ENCODE data around the gene PRAMEF4.
"Not testable (repeated sequence)": the region's sequence is repeated elsewhere in the genome, so short reads cannot be mapped to it uniquely, and the experiment has no call there.

PRAMEF4 gene

DNA sequence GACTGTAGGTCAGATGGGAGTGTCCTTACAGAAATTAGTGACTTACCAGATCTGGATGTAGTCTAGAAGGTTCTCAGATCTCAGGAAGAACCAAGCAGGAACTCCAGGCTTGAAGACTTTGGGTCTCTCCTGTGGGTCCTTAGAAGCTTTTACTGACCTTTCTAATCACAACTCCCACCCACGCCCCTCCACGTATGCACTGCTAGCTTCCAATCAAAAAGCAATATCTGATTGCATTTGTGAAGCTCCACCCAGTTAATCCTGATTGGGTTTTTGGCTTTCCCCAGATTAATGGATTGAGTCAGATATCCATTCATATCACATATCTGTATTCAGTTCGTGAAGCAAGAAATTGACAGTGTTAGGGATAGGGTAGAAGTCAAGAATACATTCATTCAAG, at the start of gene PRAMEF4:
PRAMEF4 (minus strand) TSS at position 101 of the 400 bp plus-strand sequence. CDS start 2,807 bp downstream, outside the sequence.
- DNase-seq: not testable (repeated sequence)

DNA sequence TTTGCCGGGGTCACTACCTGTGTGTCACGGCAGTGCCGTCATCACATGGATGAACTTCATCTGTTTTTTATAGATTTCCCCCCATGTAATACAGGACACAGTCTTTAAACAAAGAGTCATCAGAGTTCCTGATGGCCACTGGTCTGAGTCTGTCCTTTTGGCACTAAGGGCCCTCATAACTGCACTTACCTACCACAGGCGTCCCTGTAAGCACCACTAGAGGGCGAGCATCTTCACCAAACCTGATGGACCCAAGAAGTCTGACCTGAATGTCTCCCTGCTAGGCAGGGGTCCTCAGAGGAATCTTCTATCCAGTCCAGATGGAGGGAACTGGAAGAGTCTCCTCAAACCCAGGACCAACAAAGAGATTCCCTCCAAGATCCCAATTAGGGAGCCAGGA, 38.4 kb upstream of the PRAMEF4 start:
- DNase-seq: not testable (repeated sequence)

DNA sequence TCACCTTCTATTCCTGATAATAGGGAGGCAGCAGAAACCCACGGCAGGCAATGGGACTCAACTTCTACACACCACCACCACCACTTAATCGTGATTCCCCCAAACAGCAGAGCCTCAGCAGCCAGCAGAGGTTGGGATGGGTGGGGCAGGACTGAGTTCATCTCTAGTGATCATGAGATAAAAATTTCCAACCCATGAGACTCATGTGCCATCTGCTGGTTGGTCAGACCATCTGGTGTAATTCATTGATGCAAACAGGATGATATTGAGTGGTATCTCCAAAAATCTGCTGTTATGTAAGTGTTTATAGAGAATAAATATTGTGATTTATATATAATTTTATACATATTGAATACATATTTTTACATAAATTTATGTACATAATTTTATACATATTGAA, 35.7 kb upstream of the PRAMEF4 start:
- DNase-seq: not testable (repeated sequence)

DNA sequence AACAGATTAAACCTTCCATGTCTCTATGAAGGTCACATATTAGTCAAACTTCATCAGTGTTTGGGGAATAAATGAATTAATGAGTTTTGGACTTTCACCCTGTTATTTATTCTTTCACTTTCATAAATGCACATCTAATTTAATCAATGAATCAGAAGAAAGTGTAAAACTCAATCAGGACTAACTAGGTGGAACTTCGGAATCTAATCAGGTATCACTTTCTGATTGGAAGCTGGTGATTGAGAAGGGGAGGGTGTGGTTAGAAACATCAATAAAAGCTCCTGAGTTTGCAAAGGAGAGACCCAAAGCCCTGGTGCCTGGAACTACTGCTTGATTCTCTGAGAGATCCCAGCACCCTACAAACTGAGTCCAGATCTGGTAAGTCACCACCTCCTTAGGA, 30.3 kb upstream of the PRAMEF4 start, which contains the start of gene PRAMEF7:
PRAMEF7 (plus strand) TSS at position 301 of the 400 bp plus-strand sequence. CDS start 1,083 bp downstream, outside the sequence.
- not testable (repeated sequence) for DNase-seq

DNA sequence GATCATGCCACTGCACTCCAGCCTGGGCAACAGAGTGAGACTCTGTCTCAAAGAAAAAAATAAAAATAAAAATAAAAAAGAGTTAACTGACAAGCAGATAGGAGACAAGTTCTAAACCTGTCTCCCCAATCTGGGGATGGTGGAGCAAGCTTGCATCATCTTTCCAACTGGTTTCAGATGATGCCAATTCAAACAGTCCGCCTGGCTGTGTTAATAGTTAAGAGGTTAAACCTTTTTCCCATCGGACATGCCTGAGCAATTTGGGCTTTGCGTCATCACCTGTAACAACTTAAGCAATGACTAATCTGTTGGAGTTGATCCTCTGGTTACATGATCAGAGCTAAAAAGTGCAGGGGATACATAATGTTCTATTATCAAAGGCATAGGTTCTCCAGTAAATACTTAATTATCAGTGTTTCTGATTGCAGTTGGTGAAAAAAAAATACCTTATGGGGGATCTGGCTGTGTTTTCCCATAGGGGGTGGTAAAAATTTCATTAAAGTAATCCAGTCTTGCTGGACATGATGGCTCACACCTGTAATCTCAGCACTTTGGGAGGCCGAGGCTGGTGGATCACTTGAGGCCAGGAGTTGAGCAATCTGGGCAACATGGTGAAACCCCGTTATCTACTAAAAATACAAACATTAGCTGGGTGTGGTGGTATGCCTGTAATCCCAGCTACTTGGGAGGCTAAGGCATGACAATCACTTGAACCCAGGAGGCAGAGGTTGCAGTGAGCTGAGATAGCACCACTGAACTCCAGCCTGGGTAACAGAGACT, 18.0 kb upstream of the PRAMEF4 start:
- DNase-seq: not testable (repeated sequence)

DNA sequence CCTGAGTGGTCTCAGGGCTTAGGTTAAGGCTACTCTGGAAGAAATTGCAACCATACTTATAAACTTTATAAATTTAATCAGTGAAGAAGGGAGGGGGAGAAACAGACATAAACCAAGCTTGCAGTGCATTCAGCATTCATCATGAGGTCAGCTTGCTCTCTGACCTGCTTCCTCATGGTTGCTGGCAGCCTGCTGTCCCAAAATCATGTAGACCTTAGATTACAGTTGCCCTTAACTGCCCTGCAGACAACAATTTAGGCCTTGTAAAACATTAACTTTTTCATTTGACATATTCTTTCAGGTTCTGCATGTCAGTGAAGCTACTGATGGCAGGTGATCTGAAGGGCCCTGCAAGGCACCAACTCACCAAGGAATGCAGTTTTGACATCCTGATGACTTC, 13.2 kb upstream of the PRAMEF4 start:
- not testable (repeated sequence) for DNase-seq

DNA sequence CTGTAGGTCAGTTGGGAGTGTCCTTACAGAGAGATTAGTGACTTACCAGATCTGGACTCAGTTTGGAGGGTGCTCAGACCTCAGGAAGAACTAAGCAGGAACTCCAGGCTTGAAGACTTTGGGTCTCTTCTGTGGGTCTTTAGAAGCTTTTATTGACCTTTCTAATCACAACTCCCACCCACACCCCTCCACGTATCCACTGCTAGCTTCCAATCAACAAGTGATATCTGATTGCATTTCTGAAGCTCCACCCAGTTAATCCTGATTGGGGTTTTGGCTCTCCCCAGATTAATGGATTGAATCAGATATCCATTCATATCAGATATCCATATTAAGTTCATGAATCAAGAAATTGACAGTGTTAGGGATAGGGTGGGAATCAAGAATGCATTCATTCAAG, 12.2 kb upstream of the PRAMEF4 start, which contains the start of gene PRAMEF10:
PRAMEF10 (minus strand) TSS at position 101 of the 400 bp plus-strand sequence. CDS start 2,423 bp downstream, outside the sequence.
- not testable (repeated sequence) for DNase-seq

DNA sequence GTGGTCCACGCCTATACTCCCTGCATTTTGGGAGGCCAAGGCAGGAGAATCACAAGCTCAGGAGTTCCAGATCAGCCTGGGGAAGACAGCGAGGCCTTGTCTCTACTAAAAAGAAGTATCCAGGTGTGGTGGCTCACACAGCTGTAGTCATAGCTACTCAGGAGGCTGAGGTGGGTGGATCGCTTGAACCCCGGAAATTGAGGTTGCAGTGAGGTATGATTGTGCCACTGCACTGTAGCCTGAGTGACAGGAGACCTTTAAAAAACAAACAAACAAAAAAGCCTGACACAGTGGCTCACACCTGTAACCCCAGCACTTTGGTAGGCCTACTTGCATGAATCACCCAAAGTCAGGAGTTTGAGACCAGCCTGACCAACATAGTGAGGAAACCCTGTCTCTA, 7.5 kb downstream of the PRAMEF4 start:
- not testable (repeated sequence) for DNase-seq

DNA sequence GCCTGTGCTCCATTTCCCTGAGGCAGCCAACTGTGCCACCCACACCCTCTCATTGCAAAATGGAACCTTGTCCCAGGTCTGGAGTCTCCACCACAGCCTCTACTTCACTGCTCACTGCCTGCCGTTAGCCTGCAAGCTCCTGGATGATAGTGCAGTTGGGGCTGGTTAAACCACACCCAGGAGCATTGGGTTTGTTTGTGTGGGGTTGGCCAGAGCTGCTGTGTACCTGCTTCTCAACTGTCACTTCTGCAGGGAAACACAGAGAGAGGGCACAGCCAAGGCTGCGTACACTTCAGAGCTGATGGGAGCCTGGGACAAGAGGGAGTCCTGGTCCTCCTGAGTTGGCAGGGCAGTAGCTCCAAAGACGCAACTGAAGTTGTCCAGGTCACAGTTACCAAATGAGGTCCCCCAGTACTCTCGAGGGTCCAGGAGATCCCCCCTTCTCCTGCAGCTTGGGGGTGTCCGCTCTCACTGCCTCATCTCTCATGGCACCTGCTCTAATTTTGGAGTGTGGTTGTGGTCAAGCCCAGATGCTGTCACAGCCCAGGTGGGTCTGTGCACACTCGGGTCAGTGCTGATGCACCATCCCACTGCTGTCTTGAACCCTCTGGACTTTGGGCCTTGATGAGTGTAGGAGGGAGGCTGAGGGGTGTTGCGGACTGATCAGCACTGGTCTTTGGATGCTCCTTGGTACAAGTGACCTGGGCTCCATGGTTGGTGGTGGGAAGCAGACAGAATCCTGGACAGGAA, 22.7 kb downstream of the PRAMEF4 start:
- DNase-seq: not testable (repeated sequence)

DNA sequence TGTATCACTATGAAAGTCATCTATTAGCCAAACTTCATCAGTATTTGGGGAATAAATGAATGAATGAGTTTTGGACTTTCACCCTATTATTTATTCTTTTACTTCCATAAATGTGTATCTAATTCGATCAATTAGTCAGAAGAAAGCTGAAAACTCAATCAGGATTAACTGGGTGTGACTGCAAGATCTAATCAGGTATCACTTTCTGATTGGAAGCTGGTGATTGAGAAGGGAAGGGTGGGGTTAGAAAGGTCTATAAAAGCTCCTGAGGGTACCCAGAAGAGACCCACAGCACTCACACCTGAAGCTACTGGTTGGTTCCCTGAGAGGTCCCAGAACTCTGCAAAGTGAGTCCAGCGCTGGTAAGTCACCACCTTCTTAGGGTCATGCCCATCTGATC, 29.2 kb downstream of the PRAMEF4 start, which contains the start of gene PRAMEF2:
PRAMEF2 (plus strand) TSS at position 301 of the 400 bp plus-strand sequence. CDS start 1,924 bp downstream, outside the sequence.
- not testable (repeated sequence) for DNase-seq

DNA sequence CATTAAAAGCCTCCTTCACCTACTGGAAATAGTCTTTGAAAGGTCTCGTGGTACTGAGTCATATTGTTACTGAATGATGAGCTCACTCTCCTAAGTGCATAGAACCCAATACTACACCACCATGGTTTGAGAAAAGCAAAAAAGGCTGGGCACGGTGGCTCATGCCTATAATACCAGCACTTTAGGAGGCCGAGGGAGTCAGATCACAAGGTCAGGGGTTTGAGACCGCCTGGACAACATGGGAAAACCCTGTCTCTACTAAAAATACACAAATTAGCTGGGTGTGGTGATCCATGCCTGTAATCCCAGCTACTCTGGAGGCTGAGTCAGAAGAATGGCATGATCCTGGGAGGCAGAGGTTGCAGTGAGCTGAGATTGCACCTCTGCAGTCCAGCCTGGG, 34.2 kb downstream of the PRAMEF4 start:
- DNase-seq: no peak

DNA sequence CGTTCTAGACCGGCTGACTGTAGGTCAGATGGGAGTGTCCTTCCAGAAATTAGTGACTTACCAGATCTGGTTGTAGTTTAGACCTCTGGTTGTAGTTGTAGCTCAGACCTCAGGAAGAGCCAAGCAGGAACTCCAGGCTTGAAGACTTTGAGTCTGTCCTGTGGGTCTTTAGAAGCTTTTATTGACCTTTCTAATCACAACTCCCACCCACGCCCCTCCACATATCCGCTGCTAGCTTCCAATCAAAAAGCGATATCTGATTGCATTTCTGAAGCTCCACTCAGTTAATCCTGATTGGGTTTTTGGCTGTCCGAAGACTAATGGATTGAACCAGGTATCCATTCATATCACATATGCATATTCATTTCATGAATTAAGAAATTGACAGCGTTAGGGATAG, 37.4 kb downstream of the PRAMEF4 start, which contains the start of gene HNRNPCL1:
HNRNPCL1 (minus strand) TSS at position 101 of the 400 bp plus-strand sequence. CDS start 431 bp downstream, outside the sequence.
- not testable (repeated sequence) for DNase-seq

DNA sequence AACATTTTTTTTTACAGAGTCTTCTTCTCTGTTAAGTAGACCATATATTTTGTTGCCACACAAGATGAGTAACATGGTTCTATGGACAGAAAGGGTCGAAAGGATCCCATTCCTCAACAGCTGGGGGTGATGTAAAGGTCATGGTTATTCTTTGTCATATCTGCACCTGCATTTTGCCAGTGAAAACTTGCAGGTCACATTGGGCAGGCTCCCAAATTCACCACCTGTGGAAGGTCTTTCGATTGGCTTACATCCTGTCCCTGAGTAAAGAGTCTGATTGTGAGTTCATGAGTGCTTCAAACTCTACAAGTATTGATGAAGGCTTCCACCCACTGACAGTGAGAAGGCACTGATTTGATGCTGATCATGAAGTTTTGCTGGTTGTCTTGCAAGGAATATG, 52.8 kb downstream of the PRAMEF4 start:
- DNase-seq: not testable (repeated sequence)

DNA sequence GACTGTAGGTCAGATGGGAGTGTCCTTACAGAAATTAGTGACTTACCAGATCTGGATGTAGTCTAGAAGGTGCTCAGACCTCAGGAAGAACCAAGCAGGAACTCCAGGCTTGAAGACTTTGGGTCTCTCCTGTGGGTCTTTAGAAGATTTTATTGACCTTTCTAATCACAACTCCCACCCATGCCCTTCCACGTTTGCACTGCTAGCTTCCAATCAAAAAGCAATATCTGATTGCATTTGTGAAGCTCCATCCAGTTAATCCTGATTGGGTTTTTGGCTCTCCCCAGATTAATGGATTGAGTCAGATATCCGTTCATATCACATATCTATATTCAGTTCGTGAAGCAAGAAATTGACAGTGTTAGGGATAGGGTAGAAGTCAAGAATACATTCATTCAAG, 54.7 kb downstream of the PRAMEF4 start, which contains the start of gene PRAMEF11:
PRAMEF11 (minus strand) TSS at position 101 of the 400 bp plus-strand sequence. CDS start 2,621 bp downstream, outside the sequence.
- DNase-seq: not testable (repeated sequence)
